ENCODE data around the gene ATP8A2. TPM values are rescaled to one million over a fixed set of nuclear protein-coding genes. Genes with fewer than 3 reads are reported as not detected.

ATP8A2 gene
- total and polyA plus RNA-seq, 12 donors, result under 0.01 to 0.18 (median 0.10) TPM; not detected in 3

- 70 to 76% methylated on average over 2 of the region's 2 CpGs for WGBS, 2 donors
- no peaks in the 10 kb centered on the region for H3K36me3 ChIP-seq
- DNase-seq (no peak), ATAC-seq (peak in 1 of 8 donors; percentile 56)
- H3K27ac ChIP-seq, result no peak overlapping the region
- TF ChIP-seq CTCF (IDR thresholded peaks at IDR 0.05), result no peak
- no peaks in the 10 kb centered on the region for H3K4me1 ChIP-seq
- H3K9me3 ChIP-seq, result no peaks in the 10 kb centered on the region
- peaks cover 0 to 28% (median 0%) of the 10 kb centered on the region in 7 donors for H3K27me3 ChIP-seq
- intact Hi-C loops (cut with DNase I), result no loop called here
- no peak overlapping the region for H3K4me3 ChIP-seq
Measured at GRCh38 chr13:25678398-25678797, 306.6 kb downstream of the ATP8A2 start.

GRCh38 chr13:25679159-25679558, 307.4 kb downstream of the ATP8A2 start:
- no peaks in the 10 kb centered on the region for H3K36me3 ChIP-seq
- H3K4me3 ChIP-seq, result no peak overlapping the region
- no peak for ATAC-seq
- H3K27ac ChIP-seq, result no peak overlapping the region
- peaks cover 0 to 23% (median 0%) of the 10 kb centered on the region in 7 donors for H3K27me3 ChIP-seq
- DNase-seq, result no peak
- H3K9me3 ChIP-seq, result no peaks in the 10 kb centered on the region
- no peak for TF ChIP-seq CTCF (IDR thresholded peaks at IDR 0.05)
- WGBS, 2 donors, result 76 to 88% methylated on average over 2 of the region's 2 CpGs
- no peaks in the 10 kb centered on the region for H3K4me1 ChIP-seq
- intact Hi-C loops (cut with DNase I), result no loop called here

GRCh38 chr13:25679936-25680335, 308.2 kb downstream of the ATP8A2 start:
- ATAC-seq (no peak), DNase-seq (no peak)
- Histone ChIP-seq H3K27me3 (peaks cover 0 to 21% (median 0%) of the 10 kb centered on the region in 7 donors), H3K4me3 (no peak overlapping the region), H3K9me3 (no peaks in the 10 kb centered on the region), H3K27ac (no peak overlapping the region), H3K4me1 (no peaks in the 10 kb centered on the region), H3K36me3 (no peaks in the 10 kb centered on the region)
- WGBS, 2 donors, result 77 to 84% methylated on average over 5 of the region's 5 CpGs
- intact Hi-C loops (cut with DNase I), result no loop called here
- TF ChIP-seq CTCF (IDR thresholded peaks at IDR 0.05), result no peak

- intact Hi-C loops (cut with DNase I), result no loop called here
- WGBS, 2 donors, result 89 to 90% methylated on average over 9 of the region's 9 CpGs
- Histone ChIP-seq H3K4me3 (no peak overlapping the region), H3K27me3 (peaks cover 0 to 11% (median 0%) of the 10 kb centered on the region in 7 donors), H3K36me3 (no peaks in the 10 kb centered on the region), H3K9me3 (no peaks in the 10 kb centered on the region), H3K4me1 (peaks cover 0 to 6% (median under 1%) of the 10 kb centered on the region in 9 donors), H3K27ac (no peak overlapping the region)
- ATAC-seq, result no peak
- TF ChIP-seq CTCF (IDR thresholded peaks at IDR 0.05), result no peak
- no peak for DNase-seq
Measured at GRCh38 chr13:25682276-25682675, 310.5 kb downstream of the ATP8A2 start.
